K562 (cell line): ENCODE results near the gene GLI3. TPM values are rescaled to one million over a fixed set of nuclear protein-coding genes. Genes with fewer than 3 reads are reported as not detected.

Source experiments
- ATAC-seq: fragments of 200-7000 bp; cut with Tn5 transposase; 3 replicates; pipeline ENCODE4 v1.9.1; 2020; ENCODE audit warnings: moderate library complexity
- BruUV-seq: library from RNA; stranded (reverse); fragments of 400-500 nt; replicated peaks from 2 replicates; lab custom pipeline; 2021; lab: Mats Ljungman, UMichigan
- CTCF ChIA-PET: fragments of 300-600 bp; formaldehyde crosslinking; extraction: SDS; loops from one replicate; lab custom pipeline; 2021; ENCODE audit warnings: low intra/inter-chr PET ratio; lab: Yijun Ruan, JAX
- POLR2A ChIA-PET: fragments of 300-600, 350-650 bp; sonication (Branson Sonifier 250); formaldehyde crosslinking; extraction: SDS; loops from one replicate; lab custom pipeline; 2021; ENCODE audit warnings: antibody characterized with exemption, inconsistent platforms; lab: Yijun Ruan, JAX
- DNase-seq, 4 experiments: peaks; one replicate each; pipeline versions ENCODE4 v3.0.0 to v3.0.0-alpha.2; 2011 to 2018; ENCODE audit warnings: low spot score in 3 of 4, mixed read lengths in 3 of 4; ENCODE audit errors: extremely low read depth in 1 of 4
- FAIRE-seq: peaks from 2 replicates; lab custom pipeline; 2011; peaks lifted over from hg19 to GRCh38; lab: Jason Lieb, UNC
- H2AFZ ChIP-seq: 2 replicates; pipeline ENCODE4 v1.6.0; 2011; ENCODE audit warnings: low read depth, low read length, control low read depth, inconsistent platforms
- H3K27ac ChIP-seq: fragments of 200-600 bp; 3 replicates; pipeline ENCODE4 v1.8.0; 2011; ENCODE audit warnings: low read depth, mild to moderate bottlenecking, control low read depth, inconsistent platforms, low read length, moderate library complexity, mixed read lengths; ENCODE audit errors: extremely low read depth
- H3K27me3 ChIP-seq, 2 experiments: fragments of 300-600 bp in 1 of 2; 2 replicates in 1 of 2; 3 replicates in 1 of 2; pipeline versions ENCODE4 v1.6.0 to v1.8.0; 2011; ENCODE audit warnings: inconsistent platforms in 2 of 2, low read length in 2 of 2, mild to moderate bottlenecking in 1 of 2, mixed read lengths in 1 of 2, moderate library complexity in 1 of 2; ENCODE audit not compliant: control insufficient read depth in 2 of 2, insufficient read depth in 2 of 2
- H3K36me3 ChIP-seq: fragments of 300-600 bp; 3 replicates; pipeline ENCODE4 v1.8.0; 2011; ENCODE audit warnings: mild to moderate bottlenecking, low read length, inconsistent platforms; ENCODE audit not compliant: control insufficient read depth, insufficient read depth
- H3K4me1 ChIP-seq, 2 experiments: fragments of 200-600 bp in 1 of 2; replicated peaks in 1 of 2; 2 replicates in 1 of 2; 3 replicates in 1 of 2; pipeline versions ENCODE4 v1.5.1 to v1.8.0; 2011; ENCODE audit warnings: inconsistent platforms in 2 of 2, low read length in 2 of 2, mild to moderate bottlenecking in 1 of 2, mixed read lengths in 1 of 2, moderate library complexity in 1 of 2; ENCODE audit not compliant: control insufficient read depth in 2 of 2, insufficient read depth in 2 of 2
- H3K4me2 ChIP-seq: 2 replicates; pipeline ENCODE4 v1.6.1; 2011; ENCODE audit warnings: low read length, control low read depth, inconsistent platforms, mixed read lengths; ENCODE audit not compliant: insufficient read depth
- H3K4me3 ChIP-seq: fragments of 200-600 bp; sonication (generic), shearing (Covaris generic); 2 replicates; pipeline ENCODE4 v1.5.1; 2016; ENCODE audit warnings: control low read depth, inconsistent platforms
- H3K79me2 ChIP-seq: fragments of 200-600 bp; 3 replicates; pipeline ENCODE4 v1.8.0; 2011; ENCODE audit warnings: low read length, inconsistent platforms; ENCODE audit not compliant: control insufficient read depth, insufficient read depth
- H3K9ac ChIP-seq, 2 experiments: 2 replicates each; pipeline versions ENCODE4 v1.6.0 to v1.6.1; 2011; ENCODE audit warnings: low read depth in 2 of 2, low read length in 2 of 2, control low read depth in 1 of 2, inconsistent platforms in 1 of 2, mild to moderate bottlenecking in 1 of 2, mixed read lengths in 1 of 2; ENCODE audit not compliant: insufficient read depth in 1 of 2
- H3K9me1 ChIP-seq: one replicate; pipeline ENCODE4 v1.6.0; 2011; ENCODE audit warnings: inconsistent platforms, mild to moderate bottlenecking, low read length, moderate library complexity; ENCODE audit not compliant: control insufficient read depth, insufficient read depth
- H3K9me3 ChIP-seq: replicated peaks from 2 replicates; pipeline ENCODE4 v1.5.1; 2011; ENCODE audit warnings: low read depth, low read length, inconsistent platforms; ENCODE audit not compliant: control insufficient read depth, insufficient read depth
- H4K20me1 ChIP-seq: replicated peaks from 2 replicates; pipeline ENCODE4 v1.6.1; 2011; ENCODE audit warnings: low read length, inconsistent platforms, mixed read lengths; ENCODE audit not compliant: control insufficient read depth, insufficient read depth
- ARID2 ChIP-seq: fragments of 450-650 bp; IDR thresholded peaks from 2 replicates; pipeline ENCODE4 v1.6.1; 2017; ENCODE audit warnings: antibody characterized with exemption, mild to moderate bottlenecking
- CREB5 ChIP-seq: fragments of 250-450 bp; sonication (Bioruptor Pico); IDR thresholded peaks from 2 replicates; pipeline ENCODE4 v1.5.0; 2020; ENCODE audit warnings: mild to moderate bottlenecking
- MCM5 ChIP-seq: fragments of 450-650 bp; IDR thresholded peaks from 2 replicates; pipeline ENCODE4 v1.6.1; 2016; ENCODE audit warnings: low read depth
- MLLT1 ChIP-seq, 2 experiments: fragments of 450-650 bp; IDR thresholded peaks; 2 replicates each; pipeline ENCODE4 v1.6.1; 2016
- MYNN ChIP-seq, 2 experiments: sonication (generic); formaldehyde crosslinking in 1 of 2; IDR thresholded peaks; 2 replicates each; pipeline versions ENCODE4 v1.5.0 to v1.6.1; 2016 to 2020; ENCODE audit warnings: antibody characterized with exemption in 1 of 2, missing genetic modification reagents in 1 of 2
- NFATC3 ChIP-seq: fragments of 450-650 bp; IDR thresholded peaks from 2 replicates; pipeline ENCODE4 v1.6.1; 2017; ENCODE audit warnings: mild to moderate bottlenecking
- NFRKB ChIP-seq: fragments of 450-650 bp; IDR thresholded peaks from 2 replicates; pipeline ENCODE4 v1.6.1; 2016; ENCODE audit warnings: low read depth
- PHTF2 ChIP-seq: fragments of 250-450 bp; sonication (Bioruptor Pico); IDR thresholded peaks from 2 replicates; pipeline ENCODE4 v1.5.0; 2021; ENCODE audit warnings: mild to moderate bottlenecking
- SFPQ ChIP-seq: fragments of 200-400 bp; formaldehyde crosslinking; IDR thresholded peaks from 2 replicates; pipeline ENCODE4 v1.6.1; 2017; ENCODE audit warnings: mild to moderate bottlenecking, low read depth, low read length, moderate library complexity
- SIN3A ChIP-seq, 2 experiments: fragments of 150-350 bp in 1 of 2; IDR thresholded peaks; 2 replicates each; pipeline ENCODE4 v1.6.1; 2011 to 2016; ENCODE audit warnings: borderline replicate concordance in 2 of 2, low read depth in 2 of 2, low read length in 2 of 2, mild to moderate bottlenecking in 2 of 2, moderate library complexity in 2 of 2; ENCODE audit not compliant: control insufficient read depth in 1 of 2
- SIRT6 ChIP-seq: IDR thresholded peaks from one replicate; pipeline ENCODE4 v1.6.1; 2012; ENCODE audit warnings: low read depth, mild to moderate bottlenecking, control low read depth, inconsistent platforms, low read length, moderate library complexity
- TAL1 ChIP-seq: fragments of 450-650 bp; IDR thresholded peaks from 2 replicates; pipeline ENCODE4 v1.6.1; 2016; ENCODE audit warnings: mild to moderate bottlenecking
- TARDBP ChIP-seq: fragments of 450-650 bp; IDR thresholded peaks from 2 replicates; pipeline ENCODE4 v1.6.1; 2016
- XRCC3 ChIP-seq: fragments of 450-650 bp; IDR thresholded peaks from 2 replicates; pipeline ENCODE4 v1.6.1; 2017; ENCODE audit warnings: mild to moderate bottlenecking, moderate library complexity
- XRCC5 ChIP-seq: fragments of 200-400 bp; formaldehyde crosslinking; IDR thresholded peaks from 2 replicates; pipeline ENCODE4 v1.6.1; 2017; ENCODE audit warnings: low read depth, mild to moderate bottlenecking, low read length
- ZNF324 ChIP-seq: fragments of 250-450 bp; sonication (Bioruptor Pico); IDR thresholded peaks from 2 replicates; pipeline ENCODE4 v1.4.0; 2020; ENCODE audit warnings: mild to moderate bottlenecking
- WGBS: fragments of 100-300 bp; shearing (Covaris generic); methylation state at CpG from one replicate; pipeline ENCODE4 v1.1.6; 2016; ENCODE audit warnings: low coverage, mixed read lengths; ENCODE audit not compliant: insufficient coverage; ENCODE audit errors: missing lambda C conversion rate; 5-methylcytosine and 5-hydroxymethylcytosine counted together
- in situ Hi-C: fragments of 300-500 bp; cut with MboI; formaldehyde crosslinking; loops from 4 replicates; pipeline ENCODE4 v1.15.0; 2018; ENCODE audit warnings: inconsistent platforms, mixed read lengths
- intact Hi-C: fragments of 100-400 bp; cut with micrococcal nuclease; formaldehyde crosslinking; loops from 2 replicates; pipeline ENCODE4 v1.14.2; 2022
- polyA plus RNA-seq, 8 experiments: library from polyadenylated mRNA; depleted of rRNA in 4 of 8; stranded (reverse) in 5 of 8; unstranded in 3 of 8; fragments of >200 nt; fragmentation: Nextera tagmentation in 2 of 8; fragmentation: Illumina TruSeq in 1 of 8; extraction: Ambion mirVana in 2 of 8; extraction: Trizol in 1 of 8; gene quantifications; 2 replicates each; pipeline versions ENCODE4 v1.2.1 to v1.2.3, GENCODE V29; 2011 to 2014; ENCODE audit warnings: inconsistent platforms in 1 of 8, missing spikeins in 1 of 8
- total RNA-seq, 7 experiments: library from RNA; depleted of rRNA in 6 of 7; stranded (reverse); fragments of >200 nt in 6 of 7; fragmentation: Illumina TruSeq in 2 of 7; extraction: Trizol in 2 of 7; gene quantifications; 2 replicates each; pipeline versions ENCODE4 v1.2.1 to v1.2.3, GENCODE V29; 2011 to 2021; ENCODE audit warnings: low replicate concordance in 1 of 7

The GLI3 gene
- total and polyA plus RNA-seq, 9 of the 15 experiments (the other 6 are each of a cell fraction or from before 2014, with no cell fraction given), result 0.01 to 0.18 (median 0.07) TPM; not detected in 6

GRCh38 chr7:42236266-42236975 lies 588 bp downstream of the GLI3 start:
- no peak for TF ChIP-seq SIRT6
- TF ChIP-seq CREB5 (CRISPR knock-in tag), result no peak
- TF ChIP-seq XRCC5, result no peak
- TF ChIP-seq PHTF2 (CRISPR knock-in tag), result no peak
- no peak for TF ChIP-seq NFRKB
- TF ChIP-seq SFPQ, result no peak
- TF ChIP-seq NFATC3, result no peak
- TF ChIP-seq XRCC3, result no peak
- no peak for TF ChIP-seq MYNN (IDR thresholded peaks at IDR 0.05)
- no peak for TF ChIP-seq MYNN (CRISPR knock-in tag; IDR thresholded peaks at IDR 0.05)
- no peak for TF ChIP-seq MCM5
- no peak for TF ChIP-seq TARDBP
- TF ChIP-seq ARID2, result no peak
- TF ChIP-seq MLLT1 (IDR thresholded peaks at IDR 0.05), result no peak
- TF ChIP-seq SIN3A (IDR thresholded peaks at IDR 0.05; ENCODE audit: borderline replicate concordance in 2 of 2, control insufficient read depth in 1 of 2, low read depth in 2 of 2, low read length in 2 of 2), result no peak
- TF ChIP-seq TAL1, result no peak
- no peak for TF ChIP-seq ZNF324 (CRISPR knock-in tag)
- intact Hi-C loops (no loop called here), in situ Hi-C loops (no loop called here)
- no peak overlapping the region for H2AFZ ChIP-seq
- H3K27me3 ChIP-seq, result peaks cover 0 to 25% of the 10 kb centered on the region in 2 experiments; a peak in 2 of 5 replicates
- no peak for DNase-seq
- H3K4me2 ChIP-seq, result no peak overlapping the region
- H3K79me2 ChIP-seq, result no peaks in the 10 kb centered on the region
- ATAC-seq, result no peak
- no peak overlapping the region for H3K27ac ChIP-seq
- H3K9me1 ChIP-seq, result no peaks in the 10 kb centered on the region
- no peak overlapping the region for H3K4me3 ChIP-seq
- ChIA-PET CTCF (no interaction called here), POLR2A (no interaction called here)
- H4K20me1 ChIP-seq, result no peaks in the 10 kb centered on the region
- peaks cover 0 to 16% of the 10 kb centered on the region in 2 experiments; a peak in 2 of 5 replicates for H3K4me1 ChIP-seq
- WGBS, result 66% methylated on average over 23 of the region's 76 CpGs
- H3K9ac ChIP-seq, result no peak overlapping the region
- H3K9me3 ChIP-seq, result no peaks in the 10 kb centered on the region
- no peak for FAIRE-seq
- H3K36me3 ChIP-seq, result no peaks in the 10 kb centered on the region
- no TSS peak for BruUV-seq
